Spleen (tissue), 11 donors: ENCODE measurements around the gene MYL6B. TPM values are rescaled to one million over a fixed set of nuclear protein-coding genes. Genes with fewer than 3 reads are reported as not detected.

Experiments
- DNase-seq: peaks from one replicate; pipeline ENCODE4 v3.0.0-alpha.2; 2020
- H3K27ac ChIP-seq, 8 donors: fragments of 200-600 bp; sonication (generic) in 7 of 8; 1 replicate in 4 of 8; 2 replicates in 4 of 8; pipeline versions ENCODE4 v1.5.0 to v1.8.0; 2016 to 2021; ENCODE audit warnings: inconsistent platforms in 4 of 8, mild to moderate bottlenecking in 4 of 8, moderate library complexity in 1 of 8
- H3K27me3 ChIP-seq, 7 donors: fragments of 200-600 bp; sonication (generic) in 6 of 7; replicated peaks in 1 of 7; 1 replicate in 4 of 7; 2 replicates in 3 of 7; pipeline versions ENCODE4 v1.5.0 to v1.8.0; 2016 to 2021; ENCODE audit warnings: inconsistent platforms in 3 of 7, mild to moderate bottlenecking in 1 of 7
- H3K36me3 ChIP-seq, 6 donors: fragments of 200-600 bp; sonication (generic) in 5 of 6; 1 replicate in 4 of 6; 2 replicates in 2 of 6; pipeline versions ENCODE4 v1.5.0 to v1.8.0; 2016 to 2021; ENCODE audit warnings: inconsistent platforms in 2 of 6
- H3K4me1 ChIP-seq, 6 donors: fragments of 200-600 bp; sonication (generic) in 5 of 6; 1 replicate in 3 of 6; 2 replicates in 3 of 6; pipeline versions ENCODE4 v1.5.0 to v1.8.0; 2016 to 2021; ENCODE audit warnings: inconsistent platforms in 3 of 6
- H3K4me3 ChIP-seq, 8 donors: fragments of 200-600 bp; sonication (generic) in 7 of 8; 1 replicate in 4 of 8; 2 replicates in 4 of 8; pipeline versions ENCODE4 v1.5.0 to v1.8.0; 2016 to 2021; ENCODE audit warnings: inconsistent platforms in 4 of 8, mild to moderate bottlenecking in 4 of 8, moderate library complexity in 2 of 8
- H3K9me3 ChIP-seq, 8 donors: fragments of 200-600 bp; sonication (generic) in 7 of 8; 1 replicate in 4 of 8; 2 replicates in 4 of 8; pipeline versions ENCODE4 v1.5.0 to v1.8.0; 2016 to 2021; ENCODE audit warnings: inconsistent platforms in 4 of 8
- POLR2A ChIP-seq, 3 donors: fragments of 450-650 bp; IDR thresholded peaks; one replicate each; pipeline ENCODE4 v1.5.1; 2017; ENCODE audit warnings: antibody characterized with exemption in 3 of 3, mild to moderate bottlenecking in 1 of 3
- POLR2AphosphoS5 ChIP-seq, 3 donors: sonication (generic); formaldehyde crosslinking; IDR thresholded peaks; one replicate each; pipeline ENCODE4 v1.5.1; 2017; ENCODE audit warnings: antibody characterized with exemption in 3 of 3
- WGBS, 5 donors: extraction: QIAGEN DNeasy Blood & Tissue Kit in 3 of 5; methylation state at CpG; one replicate each; pipeline versions ENCODE4 v1.1.5 to v1.1.7; 2013 to 2018; 5-methylcytosine and 5-hydroxymethylcytosine counted together
- intact Hi-C: fragments of 100-400 bp; cut with DNase I; formaldehyde crosslinking; loops from one replicate; pipeline ENCODE4 v1.15.0; 2023; ENCODE audit warnings: low total_unique reads
- polyA plus RNA-seq, 3 donors: library from polyadenylated mRNA; stranded (reverse); fragments of 200-250 nt; gene quantifications; one replicate each; pipeline ENCODE4 v1.2.1, GENCODE V29; 2013
- total RNA-seq, 7 donors: library from RNA; depleted of rRNA in 3 of 7; stranded (reverse); fragments of >200 nt in 3 of 7; fragmentation: NEBNext Ultra II Directional in 4 of 7; extraction: Animal tissue kit (Norgen Biotek cat#: 25700) in 4 of 7; gene quantifications; one replicate each; pipeline versions ENCODE4 v1.1.0 to v1.2.1, GENCODE V29; 2016 to 2021
- TF ChIP-seq, protein P1 (sequence below), 11 experiments: fragments of 200-600 bp in 7 of 11; fragments of 450-650 bp in 4 of 11; sonication (generic) in 4 of 11; IDR thresholded peaks in 8 of 11; conservative IDR thresholded peaks in 3 of 11; 1 replicate in 7 of 11; 2 replicates in 4 of 11; pipeline versions ENCODE4 v1.4.0 to v1.8.0; 2016 to 2021; ENCODE audit warnings: antibody characterized with exemption in 11 of 11, inconsistent platforms in 4 of 11, mild to moderate bottlenecking in 1 of 11
- donor health status: healthy with polysubstance abuse.
- donor health status: DM: no; HTN: no; CAD: no; lungs with moderate emphysema.
- donor health status: DM: no; HTN: no; CAD: no.
- donor health status: Bipolar disorder and iron deficiency.
- donor health status: healthy.
- donor health status: DM: no; HTN: no; CAD: no.
- donor health status: DM: yes; HTN: yes; CAD: no.

Gene MYL6B
- total and polyA plus RNA-seq, 10 donors, result 17.1 to 101 (median 40.4) TPM

DNA sequence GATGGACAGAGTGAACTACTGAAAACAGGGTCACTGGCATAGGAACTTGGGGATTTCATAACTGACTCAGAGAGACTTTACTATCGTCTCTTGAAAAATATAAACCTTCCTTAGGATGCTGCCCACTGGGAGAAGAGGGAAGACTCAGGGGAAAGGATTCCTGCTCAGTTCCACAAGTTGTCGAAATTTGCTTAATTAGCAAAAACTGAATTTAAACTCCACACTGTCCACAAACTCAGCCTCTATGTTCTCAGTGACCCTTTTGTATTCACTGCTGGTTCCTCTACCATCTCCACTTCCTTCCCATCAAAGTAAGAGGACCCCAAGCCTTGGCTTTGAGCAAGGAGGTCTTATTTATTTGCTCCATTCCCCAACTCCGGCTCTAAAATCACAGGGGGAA is 7.2 kb upstream of the MYL6B start:
- H3K36me3 ChIP-seq, result peaks cover 0 to 62% (median 47%) of the 10 kb centered on the region in 6 donors
- no peaks in the 10 kb centered on the region for H3K27me3 ChIP-seq
- WGBS, 5 donors, result 86 to 96% (median 91%) methylated on average over 3 of the region's 3 CpGs
- no peak overlapping the region for H3K4me3 ChIP-seq
- peak overlapping the region in 7 of 8 donors; percentile 44 to 83 (median 75) for H3K27ac ChIP-seq
- no peaks in the 10 kb centered on the region for H3K9me3 ChIP-seq
- no peak for DNase-seq
- H3K4me1 ChIP-seq, result peaks cover 14 to 64% (median 45%) of the 10 kb centered on the region in 6 donors
- intact Hi-C loops, result no loop called here
- TF ChIP-seq, protein P1, sequence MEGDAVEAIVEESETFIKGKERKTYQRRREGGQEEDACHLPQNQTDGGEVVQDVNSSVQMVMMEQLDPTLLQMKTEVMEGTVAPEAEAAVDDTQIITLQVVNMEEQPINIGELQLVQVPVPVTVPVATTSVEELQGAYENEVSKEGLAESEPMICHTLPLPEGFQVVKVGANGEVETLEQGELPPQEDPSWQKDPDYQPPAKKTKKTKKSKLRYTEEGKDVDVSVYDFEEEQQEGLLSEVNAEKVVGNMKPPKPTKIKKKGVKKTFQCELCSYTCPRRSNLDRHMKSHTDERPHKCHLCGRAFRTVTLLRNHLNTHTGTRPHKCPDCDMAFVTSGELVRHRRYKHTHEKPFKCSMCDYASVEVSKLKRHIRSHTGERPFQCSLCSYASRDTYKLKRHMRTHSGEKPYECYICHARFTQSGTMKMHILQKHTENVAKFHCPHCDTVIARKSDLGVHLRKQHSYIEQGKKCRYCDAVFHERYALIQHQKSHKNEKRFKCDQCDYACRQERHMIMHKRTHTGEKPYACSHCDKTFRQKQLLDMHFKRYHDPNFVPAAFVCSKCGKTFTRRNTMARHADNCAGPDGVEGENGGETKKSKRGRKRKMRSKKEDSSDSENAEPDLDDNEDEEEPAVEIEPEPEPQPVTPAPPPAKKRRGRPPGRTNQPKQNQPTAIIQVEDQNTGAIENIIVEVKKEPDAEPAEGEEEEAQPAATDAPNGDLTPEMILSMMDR (IDR thresholded peaks at IDR 0.05 in 8 of 11, conservative IDR thresholded peaks at IDR 0.05 in 3 of 11), result no peak
- no peak for TF ChIP-seq POLR2AphosphoS5 (IDR thresholded peaks at IDR 0.05)
- no peak for TF ChIP-seq POLR2A (IDR thresholded peaks at IDR 0.05)

DNA sequence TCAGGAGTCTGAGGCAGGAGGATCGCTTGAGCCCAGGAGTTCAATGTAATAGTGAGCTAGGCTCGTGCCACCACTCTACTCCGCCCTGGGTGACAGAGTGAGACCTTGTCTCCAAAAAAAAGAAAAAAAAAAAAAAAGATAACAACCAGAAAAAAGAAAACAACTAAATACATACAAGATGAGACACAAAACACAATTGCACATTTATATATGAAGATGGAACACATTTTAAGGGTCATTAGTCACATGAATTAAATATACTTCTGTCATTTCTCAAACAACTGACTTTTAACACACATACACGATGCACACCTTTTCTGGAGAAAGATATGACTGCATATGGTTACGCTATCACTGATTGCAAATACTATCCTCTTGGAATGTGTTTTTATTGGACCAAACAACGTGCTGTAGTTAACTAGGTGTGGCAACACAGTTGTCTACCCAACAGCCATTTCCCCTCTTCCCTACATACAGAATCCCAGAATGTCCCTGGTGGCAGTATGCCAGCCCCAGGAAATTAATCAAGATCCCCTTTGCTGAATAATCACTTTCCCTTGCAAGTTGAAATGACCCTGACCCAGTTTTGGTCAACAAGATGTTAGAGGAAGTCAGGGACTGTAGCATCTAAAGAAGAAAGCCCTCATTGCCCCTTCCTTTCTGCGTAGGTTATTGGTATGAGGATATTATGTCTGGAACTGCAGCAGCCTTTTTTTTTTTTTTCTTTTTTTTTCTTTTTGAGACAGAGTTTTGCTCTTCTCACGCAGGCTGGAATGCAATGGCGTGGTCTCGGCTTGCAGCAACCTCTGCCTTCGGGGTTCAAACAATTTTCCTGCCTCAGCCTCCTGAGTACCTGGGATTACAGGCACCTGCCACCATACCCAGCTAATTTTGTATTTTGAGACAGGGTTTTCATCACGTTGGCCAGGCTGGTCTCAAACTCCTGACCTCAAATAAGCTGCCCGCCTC is 5.6 kb upstream of the MYL6B start:
- Histone ChIP-seq H3K4me1 (peaks cover 21 to 76% (median 57%) of the 10 kb centered on the region in 6 donors), H3K4me3 (no peak overlapping the region), H3K27me3 (no peaks in the 10 kb centered on the region), H3K27ac (peak overlapping the region in 7 of 8 donors; percentile 21 to 67 (median 58)), H3K36me3 (peaks cover 0 to 46% (median 34%) of the 10 kb centered on the region in 6 donors), H3K9me3 (no peaks in the 10 kb centered on the region)
- TF ChIP-seq POLR2A (IDR thresholded peaks at IDR 0.05), result no peak
- peak in 1 of 3 donors; percentile 72 for TF ChIP-seq POLR2AphosphoS5 (IDR thresholded peaks at IDR 0.05)
- TF ChIP-seq, protein P1 (IDR thresholded peaks at IDR 0.05 in 8 of 11, conservative IDR thresholded peaks at IDR 0.05 in 3 of 11), result no peak
- WGBS, 5 donors, result 69 to 74% (median 72%) methylated on average over 13 of the region's 13 CpGs
- no peak for DNase-seq
- intact Hi-C loops, result no loop called here

DNA sequence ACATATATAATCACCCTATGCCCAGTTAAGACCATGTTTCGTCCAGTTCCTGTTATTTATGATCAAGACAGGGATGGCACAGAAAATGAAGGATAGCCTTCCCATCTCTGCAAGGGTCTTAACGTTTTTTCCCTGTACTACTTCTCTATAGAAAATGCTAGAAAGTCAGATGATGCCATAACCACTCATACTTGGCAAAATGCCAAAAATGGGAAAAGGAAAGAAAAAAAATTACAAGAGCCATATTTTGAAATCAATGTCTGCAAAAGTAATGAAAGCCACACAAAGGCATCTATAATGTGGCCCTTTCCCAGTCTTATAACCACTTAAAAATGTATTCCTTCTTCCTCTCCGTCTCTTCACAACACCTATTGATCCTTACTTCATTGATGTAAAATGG is 1.8 kb upstream of the MYL6B start:
- no peak for TF ChIP-seq POLR2A (IDR thresholded peaks at IDR 0.05)
- TF ChIP-seq, protein P1 (IDR thresholded peaks at IDR 0.05 in 8 of 11, conservative IDR thresholded peaks at IDR 0.05 in 3 of 11), result no peak
- TF ChIP-seq POLR2AphosphoS5 (IDR thresholded peaks at IDR 0.05), result no peak
- DNase-seq, result no peak
- H3K4me1 ChIP-seq, result peaks cover 13 to 63% (median 44%) of the 10 kb centered on the region in 6 donors
- intact Hi-C loops, result no loop called here
- H3K27ac ChIP-seq, result peak overlapping the region in 3 of 8 donors; percentile 97 to 98 (median 98)
- H3K9me3 ChIP-seq, result no peaks in the 10 kb centered on the region
- no peaks in the 10 kb centered on the region for H3K27me3 ChIP-seq
- 50 to 66% (median 57%) methylated on average over 3 of the region's 3 CpGs for WGBS, 5 donors
- H3K4me3 ChIP-seq, result no peak overlapping the region
- peaks cover 0 to 8% (median 0%) of the 10 kb centered on the region in 6 donors for H3K36me3 ChIP-seq

GRCh38 chr12:56151672-56152131 is 685 bp upstream of the MYL6B start:
- TF ChIP-seq POLR2AphosphoS5 (IDR thresholded peaks at IDR 0.05) (peak in 1 of 3 donors; percentile 17), POLR2A (IDR thresholded peaks at IDR 0.05) (no peak)
- TF ChIP-seq, protein P1 (IDR thresholded peaks at IDR 0.05 in 8 of 11, conservative IDR thresholded peaks at IDR 0.05 in 3 of 11), result peak in 10 of 11 experiments; percentile 38 to 66 (median 54)
- Histone ChIP-seq H3K9me3 (no peaks in the 10 kb centered on the region), H3K27me3 (no peaks in the 10 kb centered on the region), H3K4me3 (peak overlapping the region; percentile 52 to 86 (median 59)), H3K4me1 (peaks cover 13 to 61% (median 43%) of the 10 kb centered on the region in 6 donors), H3K27ac (peak overlapping the region; percentile 96 to 98 (median 98)), H3K36me3 (peaks cover 0 to 8% (median 0%) of the 10 kb centered on the region in 6 donors)
- 6 to 10% (median 7%) methylated on average over 12 of the region's 12 CpGs for WGBS, 5 donors
- peak; percentile 88 for DNase-seq
- intact Hi-C loops, result no loop called here
